Measurements from ENCODE around the gene EYS.

DNA sequence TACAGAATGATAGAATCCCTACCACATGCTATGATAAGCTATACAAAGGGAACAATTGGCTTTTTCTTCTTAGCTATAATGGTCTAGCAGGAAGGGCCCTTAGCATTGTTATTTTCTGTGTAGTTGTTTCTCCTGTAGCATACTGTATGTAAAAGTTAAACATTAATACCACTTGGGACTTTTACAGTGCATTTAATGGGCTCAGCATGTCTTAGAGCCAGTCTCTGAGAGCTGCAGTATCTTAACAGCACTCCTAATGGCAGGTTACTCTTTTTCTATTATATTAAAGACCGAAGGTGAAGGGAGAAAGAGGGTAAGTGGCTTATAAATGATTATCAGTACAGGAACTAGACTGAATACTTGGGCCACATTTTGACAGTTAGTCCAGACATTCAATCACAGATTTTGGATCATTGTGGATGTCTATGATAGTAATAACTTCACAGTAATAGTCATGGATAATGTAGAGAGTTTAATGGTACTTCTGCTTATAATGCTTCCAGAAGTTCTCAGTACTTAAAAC is 1780.7 kb downstream of the EYS start:
- TF ChIP-seq GATA2 (IDR thresholded peaks at IDR 0.05; ENCODE audit: low read depth, low read length) (no peak), GATA3 (IDR thresholded peaks at IDR 0.05; ENCODE audit: low read depth, low read length) (no peak)

All from SH-SY5Y (cell line).